ENCODE data around the gene FGF22. TPM values are rescaled to one million over a fixed set of nuclear protein-coding genes. Genes with fewer than 3 reads are reported as not detected.
"Not testable (repeated sequence)": the region's sequence is repeated elsewhere in the genome, so short reads cannot be mapped to it uniquely, and the experiment has no call there.

FGF22 gene
- not detected in 2 replicates for total RNA-seq (2014; rRNA removed)
- polyA plus RNA-seq (2012) = 0.16 TPM

DNA sequence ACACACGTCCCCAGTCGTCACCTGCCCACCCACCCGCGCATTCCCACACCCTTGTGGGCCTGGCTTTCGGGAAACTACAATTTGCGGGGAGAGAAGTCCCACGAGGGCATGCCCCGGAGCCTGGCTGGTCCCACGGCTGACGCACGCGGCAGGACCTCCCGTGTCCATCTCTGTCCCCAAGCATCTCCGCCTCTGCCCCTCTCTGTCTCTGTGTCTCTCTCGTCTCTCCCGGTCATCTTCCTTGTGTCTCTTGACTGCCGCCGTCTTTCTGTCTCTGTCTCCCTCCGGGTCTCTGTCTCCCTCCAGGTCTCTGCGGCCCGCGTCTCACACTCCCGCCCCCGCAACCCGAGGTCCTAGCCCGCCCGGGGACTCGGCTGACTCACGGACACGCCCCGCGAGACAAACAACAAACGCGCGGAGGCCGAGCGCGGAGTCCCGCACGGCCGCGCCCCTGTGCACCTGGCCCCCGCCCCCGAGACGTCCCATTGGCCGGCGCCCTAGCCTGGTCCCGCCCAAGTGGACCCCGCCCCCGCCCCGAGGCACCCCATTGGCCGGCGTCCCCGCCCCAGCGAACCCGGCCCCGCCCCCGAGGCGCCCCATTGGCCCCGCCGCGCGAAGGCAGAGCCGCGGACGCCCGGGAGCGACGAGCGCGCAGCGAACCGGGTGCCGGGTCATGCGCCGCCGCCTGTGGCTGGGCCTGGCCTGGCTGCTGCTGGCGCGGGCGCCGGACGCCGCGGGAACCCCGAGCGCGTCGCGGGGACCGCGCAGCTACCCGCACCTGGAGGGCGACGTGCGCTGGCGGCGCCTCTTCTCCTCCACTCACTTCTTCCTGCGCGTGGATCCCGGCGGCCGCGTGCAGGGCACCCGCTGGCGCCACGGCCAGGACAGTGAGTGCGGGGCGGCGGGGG lies at the start of gene FGF22:
Gene FGF22 (plus strand): TSS at position 627 of the 908 bp plus-strand sequence. CDS start 47 bp downstream, at position 674.
- peak; percentile 71 for DNase-seq (ENCODE audit: low read depth)

DNA sequence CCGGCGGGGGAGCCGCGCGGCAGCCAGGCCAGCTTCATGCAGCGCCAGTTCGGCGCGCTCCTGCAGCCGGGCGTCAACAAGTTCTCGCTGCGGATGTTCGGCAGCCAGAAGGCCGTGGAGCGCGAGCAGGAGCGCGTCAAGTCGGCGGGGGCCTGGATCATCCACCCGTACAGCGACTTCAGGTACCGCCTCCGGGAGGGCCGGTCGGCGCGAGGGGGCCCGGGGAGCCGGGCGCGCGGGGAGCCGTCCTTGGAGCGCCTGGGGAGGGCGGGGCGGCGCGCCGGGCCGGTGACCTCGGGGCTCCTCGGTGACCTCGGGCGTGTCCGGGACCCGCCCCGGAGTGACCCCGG lies 49.3 kb upstream of the FGF22 start:
- peak; percentile 18 for DNase-seq (ENCODE audit: low read depth)

DNA sequence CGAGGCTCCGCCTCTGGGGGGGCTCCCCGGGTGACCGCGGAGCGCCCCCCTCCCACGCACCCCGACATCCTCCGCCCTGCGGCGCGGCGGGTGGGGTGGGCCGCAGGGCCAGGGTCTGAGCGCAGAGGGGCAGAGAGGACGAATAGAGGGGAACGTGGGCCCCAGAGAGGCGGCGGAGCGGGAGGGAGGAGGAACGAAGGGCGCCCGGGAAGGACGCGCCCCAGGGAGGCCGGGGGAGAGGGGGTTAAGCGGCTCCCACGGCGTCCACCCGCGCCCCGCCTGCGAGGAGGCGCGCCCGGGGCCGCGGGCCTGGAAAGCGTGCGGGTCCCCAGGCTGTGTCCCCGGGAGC lies 49.0 kb upstream of the FGF22 start:
- DNase-seq (ENCODE audit: low read depth) = no peak

DNA sequence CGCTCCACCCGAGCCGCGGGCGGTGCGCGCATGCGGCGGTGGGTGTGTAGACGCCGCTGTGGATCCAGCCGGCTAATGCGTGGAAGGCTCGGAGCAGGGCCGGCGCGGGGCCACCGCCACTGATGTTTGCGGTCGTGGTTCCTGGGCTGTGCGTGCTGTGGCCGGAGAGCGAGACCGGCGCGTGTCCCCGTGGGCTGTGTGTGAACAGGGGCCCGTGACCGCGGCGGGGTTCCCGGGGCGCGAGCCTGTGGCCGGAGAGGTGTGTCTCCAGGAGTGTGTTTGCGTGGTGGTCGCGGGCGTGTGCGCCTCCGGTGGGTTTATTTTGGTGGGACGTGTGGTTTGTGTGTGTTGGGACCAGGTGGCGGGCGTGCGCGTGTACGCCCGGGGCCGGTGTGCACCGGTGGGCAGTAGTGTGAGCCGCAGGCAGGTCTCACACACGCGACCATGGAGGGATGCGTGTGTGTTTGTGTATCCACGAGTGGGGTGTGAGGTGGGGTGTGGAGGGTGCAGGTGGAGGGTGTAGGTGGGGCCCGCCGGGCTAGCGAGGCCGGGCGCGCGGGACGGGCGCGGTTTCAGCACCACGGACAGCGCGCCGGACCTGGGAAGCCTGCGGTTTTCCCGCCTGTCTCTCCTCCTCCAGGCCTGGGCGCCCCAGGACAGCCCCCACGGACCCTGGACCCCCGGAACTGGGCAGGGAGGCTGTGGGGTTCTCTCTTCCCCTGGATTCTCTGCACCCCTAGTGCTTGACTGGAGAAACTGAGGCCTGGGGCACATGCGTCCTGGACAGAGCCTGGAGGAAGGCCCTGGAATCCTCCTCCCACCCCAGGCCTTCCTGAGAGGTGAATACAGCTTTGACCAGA lies 48.4 kb upstream of the FGF22 start:
- no peak for DNase-seq (ENCODE audit: low read depth)

DNA sequence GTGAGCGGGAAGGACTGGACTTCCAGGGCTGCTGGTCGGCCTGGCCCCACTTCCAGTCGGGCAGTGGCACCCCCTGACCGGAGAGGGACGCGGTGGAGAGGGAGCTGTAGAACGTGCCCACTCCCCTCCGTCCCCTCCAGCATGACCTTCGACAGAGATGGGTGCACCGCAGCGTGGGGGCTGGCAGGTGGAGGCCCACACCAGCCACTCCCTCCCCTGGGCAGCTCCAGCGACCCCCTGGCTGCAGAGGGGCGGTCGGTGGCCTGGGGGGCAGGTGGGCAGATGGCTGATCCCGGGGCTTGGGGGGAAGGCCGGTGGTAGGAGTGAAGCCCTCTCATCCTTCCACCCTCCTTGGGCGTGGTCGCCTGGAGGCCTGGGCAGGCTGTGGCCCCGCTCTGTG lies 47.6 kb upstream of the FGF22 start:
- no peak for DNase-seq (ENCODE audit: low read depth)

DNA sequence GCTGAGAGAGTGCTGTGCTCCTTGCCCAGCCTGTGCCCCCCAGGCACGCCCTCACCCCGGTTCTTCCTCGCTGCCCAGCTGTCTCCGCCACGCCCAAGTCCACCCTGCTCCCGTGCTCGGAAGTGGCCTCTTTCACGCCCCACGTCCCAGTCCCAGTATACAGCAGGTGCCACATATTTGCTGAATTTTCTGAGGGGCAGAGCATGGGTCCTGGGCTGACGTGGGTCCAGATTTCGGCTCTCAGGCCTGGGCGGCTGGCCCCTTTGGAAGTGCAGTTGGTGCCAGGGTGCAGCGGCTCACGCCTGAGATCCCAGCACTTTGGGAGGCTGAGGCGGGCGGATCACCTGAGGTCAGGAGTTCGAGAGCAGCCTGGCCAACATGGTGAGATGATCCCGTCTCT lies 46.6 kb upstream of the FGF22 start:
- DNase-seq (ENCODE audit: low read depth) = no peak

DNA sequence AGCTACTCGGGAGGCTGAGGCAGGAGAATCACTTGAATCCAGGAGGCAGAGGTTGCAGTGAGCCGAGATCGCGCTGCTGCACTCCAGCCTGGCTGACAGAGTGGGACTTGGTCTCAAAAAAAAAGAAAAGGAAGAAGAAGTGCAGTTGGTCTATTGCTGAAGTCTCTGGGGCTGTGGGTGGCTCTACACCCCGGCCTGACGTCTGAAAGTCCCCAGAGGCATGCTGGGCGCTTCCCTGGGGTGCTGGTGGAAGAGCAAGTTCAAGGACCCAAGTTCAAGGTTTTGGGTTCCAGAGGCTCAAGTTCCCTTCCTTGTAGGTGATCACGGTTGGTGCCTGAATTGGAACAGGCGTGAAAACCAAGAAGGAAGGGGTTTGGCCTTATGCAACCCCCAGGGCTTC lies 46.2 kb upstream of the FGF22 start:
- DNase-seq (ENCODE audit: low read depth) = no peak

DNA sequence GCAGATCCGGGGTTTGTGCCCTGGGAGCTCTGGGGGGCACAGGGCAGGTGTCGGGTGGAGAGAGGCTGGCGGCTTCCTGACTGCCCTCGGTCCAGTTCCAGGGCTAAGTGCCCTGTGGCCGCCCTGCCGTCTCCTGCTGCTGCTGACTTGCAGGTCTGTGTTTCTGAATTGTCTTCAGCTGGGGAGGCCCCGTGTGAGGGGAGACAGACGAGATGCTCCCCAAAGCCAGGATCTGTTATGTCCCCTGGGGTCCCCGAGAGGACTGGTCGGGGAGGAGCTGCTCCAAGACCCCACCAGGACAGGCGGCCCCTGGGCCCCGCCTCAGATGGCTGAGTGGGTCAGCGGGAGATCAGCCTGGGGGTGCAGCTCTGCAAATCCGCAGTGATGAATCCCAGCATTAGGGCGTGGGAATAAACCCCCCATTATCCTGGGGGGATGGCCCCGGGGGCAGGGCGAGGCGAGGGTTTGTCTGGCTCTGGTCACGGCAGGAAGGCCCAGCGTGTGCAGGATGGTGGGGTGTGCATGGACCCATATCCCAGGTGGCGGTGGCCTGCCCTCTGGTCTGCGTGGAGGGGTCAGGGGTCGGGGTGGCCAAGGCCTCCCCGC lies 45.3 kb upstream of the FGF22 start:
- DNase-seq (ENCODE audit: low read depth) = no peak

DNA sequence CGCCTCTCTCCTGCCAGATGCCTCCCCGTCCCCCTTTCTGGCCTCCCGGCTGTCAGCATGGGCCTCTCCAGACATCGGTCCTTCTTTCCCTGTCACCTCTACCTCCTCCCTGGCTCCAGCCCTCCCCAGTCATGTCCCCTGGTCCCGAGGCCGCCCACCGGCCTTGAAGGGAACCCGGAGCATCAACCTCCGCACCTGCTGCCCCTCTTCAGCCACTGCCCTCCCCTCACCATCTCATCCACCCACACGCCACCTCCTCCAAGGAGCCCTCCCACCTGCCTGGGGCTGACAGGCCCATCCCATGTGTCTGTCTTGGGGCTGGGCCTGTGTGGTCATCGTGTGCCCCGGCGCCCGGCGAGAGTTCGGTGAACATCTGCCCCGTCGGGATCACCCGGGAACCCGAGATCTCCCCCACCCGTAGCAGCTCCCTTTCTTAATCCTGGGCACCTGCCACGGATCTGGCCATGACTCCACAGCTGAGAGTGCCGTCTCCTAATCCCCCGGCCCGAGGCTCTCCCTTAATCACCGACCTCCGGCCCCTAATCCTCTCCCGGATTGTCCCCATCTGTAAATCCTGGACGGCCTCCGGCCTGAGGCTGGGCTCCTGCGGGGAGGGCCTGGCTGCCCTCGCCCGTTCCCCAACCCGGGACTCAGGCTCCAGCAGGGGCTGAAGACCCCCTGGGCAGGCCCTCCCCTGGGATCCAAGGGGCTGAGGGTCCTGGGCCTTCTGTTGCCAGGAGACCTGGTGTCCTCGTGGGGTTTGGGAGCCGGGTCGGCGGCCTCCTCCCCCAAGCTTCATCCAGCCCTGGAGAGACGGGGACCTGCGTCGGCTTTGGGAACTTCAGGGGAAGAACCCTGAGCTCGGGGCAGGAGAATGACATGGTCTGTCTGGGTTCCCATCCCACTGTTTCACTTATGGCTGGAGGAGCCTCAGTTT lies 44.1 kb upstream of the FGF22 start:
- no peak for DNase-seq (ENCODE audit: low read depth)

DNA sequence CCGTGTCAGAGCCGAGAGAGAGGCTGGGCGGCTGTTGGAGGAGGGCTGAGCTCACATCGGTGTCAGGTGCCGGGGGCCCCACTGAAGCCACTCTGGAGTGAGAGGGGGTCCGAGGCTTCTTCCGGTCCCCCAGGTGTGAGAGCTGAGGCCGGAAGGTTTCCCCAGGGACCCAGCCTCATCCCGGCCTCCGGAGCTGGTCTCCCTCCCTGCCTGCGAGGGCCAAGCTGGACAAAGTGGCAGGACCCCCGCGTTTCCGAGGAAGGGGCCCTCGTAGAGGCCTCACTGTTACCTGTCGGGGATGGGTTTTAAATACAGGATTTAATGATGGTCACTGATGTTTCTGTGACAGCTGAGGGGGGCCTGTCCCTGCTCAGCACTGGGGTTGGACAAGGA lies 43.4 kb upstream of the FGF22 start:
- no peak for DNase-seq (ENCODE audit: low read depth)

DNA sequence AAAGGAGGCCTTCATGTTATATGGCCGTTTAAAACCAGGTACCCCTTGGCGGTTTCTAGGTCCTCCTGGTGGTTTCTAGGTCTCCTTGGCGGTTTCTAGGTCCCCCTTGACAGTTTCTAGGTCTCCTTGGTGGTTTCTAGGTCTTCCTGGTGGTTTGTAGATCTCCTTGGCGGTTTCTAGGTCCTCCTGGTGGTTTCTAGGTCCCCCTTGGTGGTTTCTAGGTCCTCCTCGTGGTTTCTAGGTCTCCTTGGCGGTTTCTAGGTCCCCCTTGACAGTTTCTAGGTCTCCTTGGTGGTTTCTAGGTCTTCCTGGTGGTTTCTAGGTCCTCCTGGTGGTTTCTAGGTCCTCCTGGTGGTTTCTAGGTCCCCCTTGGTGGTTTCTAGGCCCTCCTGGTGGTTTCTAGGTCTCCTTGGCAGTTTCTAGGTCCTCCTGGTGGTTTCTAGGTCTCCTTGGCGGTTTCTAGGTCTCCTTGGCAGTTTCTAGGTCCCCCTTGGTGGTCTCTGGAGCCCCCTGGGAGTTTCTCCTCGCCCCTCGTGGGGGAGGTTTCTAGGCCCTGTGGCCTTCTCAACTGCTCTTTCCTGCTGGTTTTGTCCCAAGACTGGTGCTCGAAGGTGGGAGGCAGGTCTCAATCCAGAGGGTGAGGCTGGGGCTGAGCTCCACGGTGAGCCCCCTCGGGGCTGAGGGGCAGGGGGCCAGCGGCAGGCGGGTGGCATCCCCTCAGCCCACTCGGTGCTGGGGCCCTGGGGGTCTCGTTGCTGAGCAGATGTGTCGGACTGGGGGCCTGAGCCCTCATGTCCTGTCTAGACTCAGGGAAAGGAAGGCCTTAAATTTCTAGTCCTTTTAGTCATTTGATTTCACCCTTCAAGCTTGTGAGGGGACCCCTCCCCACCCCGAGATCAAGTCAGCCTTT lies 42.0 kb upstream of the FGF22 start:
- DNase-seq (ENCODE audit: low read depth) = no peak

DNA sequence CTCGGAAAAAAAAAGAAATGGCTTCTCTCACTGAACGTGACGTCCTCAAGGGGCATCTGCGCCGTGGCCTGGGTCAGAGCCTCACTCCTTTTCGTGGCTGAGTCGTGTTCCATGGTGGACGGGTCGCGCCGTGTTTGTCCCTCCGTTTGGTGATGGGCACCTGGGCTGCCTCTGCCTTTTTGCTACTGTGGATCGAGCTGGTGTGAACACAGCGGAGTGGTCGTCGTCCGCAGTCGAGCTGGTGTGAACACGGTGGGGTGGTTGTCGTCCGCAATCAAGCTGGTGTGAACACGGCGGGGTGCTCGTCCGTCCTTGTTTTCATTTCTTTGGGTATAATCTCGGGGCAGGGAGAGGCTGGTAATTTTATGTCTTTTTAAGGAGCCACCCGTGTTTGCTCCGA lies 38.4 kb upstream of the FGF22 start:
- DNase-seq (ENCODE audit: low read depth) = no peak

DNA sequence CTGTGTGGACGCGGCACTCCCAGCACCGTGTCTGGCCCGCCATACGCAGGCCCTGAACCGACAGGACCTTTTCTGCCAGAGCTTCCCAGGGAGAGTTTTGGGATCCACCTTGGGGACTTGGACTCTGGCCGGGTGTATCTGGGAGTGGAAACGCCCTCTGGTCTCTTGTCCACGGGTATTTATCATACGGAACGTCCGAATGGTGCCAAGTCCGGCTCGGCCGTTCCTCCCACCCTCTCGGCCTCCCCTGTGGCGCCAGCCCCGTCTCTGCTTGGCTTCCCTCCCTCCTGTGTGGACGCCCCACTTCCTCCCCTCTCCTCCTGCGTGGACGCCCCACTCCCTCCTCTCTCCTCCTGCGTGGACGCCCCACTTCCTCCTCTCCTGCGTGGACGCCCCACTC lies 37.9 kb upstream of the FGF22 start:
- DNase-seq (ENCODE audit: low read depth) = no peak

DNA sequence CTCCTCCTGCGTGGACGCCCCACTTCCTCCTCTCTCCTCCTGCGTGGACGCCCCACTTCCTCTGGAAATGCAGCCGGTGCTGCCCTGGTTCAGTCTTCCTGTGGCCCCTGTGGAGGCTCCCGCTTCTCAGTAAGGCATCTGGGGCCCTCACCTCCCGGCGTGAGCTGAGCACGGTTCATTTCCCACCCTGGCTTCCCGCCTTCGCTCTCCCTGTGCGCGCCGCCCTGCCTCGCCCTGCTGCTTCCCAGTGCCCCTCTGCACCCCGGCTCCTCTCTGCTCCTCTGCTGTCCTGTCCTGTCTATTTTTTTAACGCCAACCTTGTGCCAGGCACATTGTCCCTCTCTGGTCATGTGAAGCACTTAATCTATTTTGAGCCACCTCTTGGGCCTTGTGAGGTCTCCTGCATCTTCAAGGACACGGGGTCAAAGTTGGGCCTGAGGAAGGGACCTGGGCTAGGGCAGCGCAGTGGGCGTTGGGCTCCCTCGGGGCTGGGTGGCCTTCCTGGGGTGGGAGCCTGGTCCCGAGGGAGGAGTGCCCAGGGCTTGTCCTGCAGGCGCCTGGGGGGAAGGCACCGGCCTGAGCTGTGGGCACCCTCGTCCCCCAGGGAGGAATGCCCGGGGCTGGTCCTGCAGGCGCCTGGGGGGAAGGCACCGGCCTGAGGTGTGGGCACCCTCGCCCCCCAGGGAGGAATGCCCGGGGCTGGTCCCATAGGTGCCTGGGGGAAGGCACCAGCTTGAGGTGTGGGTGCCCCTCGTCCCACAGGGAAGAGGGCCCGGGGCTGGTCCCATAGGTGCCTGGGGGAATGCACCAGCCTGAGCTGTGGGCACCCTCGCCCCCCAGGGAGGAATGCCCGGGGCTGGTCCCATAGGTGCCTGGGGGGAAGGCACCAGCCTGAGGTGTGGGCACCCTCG lies 37.0 kb upstream of the FGF22 start:
- no peak for DNase-seq (ENCODE audit: low read depth)

DNA sequence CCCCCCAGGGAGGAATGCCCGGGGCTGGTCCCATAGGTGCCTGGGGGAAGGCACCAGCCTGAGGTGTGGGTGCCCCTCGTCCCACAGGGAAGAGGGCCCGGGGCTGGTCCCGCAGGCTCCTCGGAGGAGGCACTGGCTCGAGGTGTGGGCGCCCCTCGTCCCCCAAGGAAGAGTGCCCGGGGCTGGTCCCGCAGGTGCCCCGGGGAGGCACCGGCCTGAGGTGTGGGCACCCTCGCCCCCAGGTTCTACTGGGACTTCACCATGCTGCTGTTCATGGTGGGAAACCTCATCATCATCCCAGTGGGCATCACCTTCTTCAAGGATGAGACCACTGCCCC lies 36.4 kb upstream of the FGF22 start:
- DNase-seq (ENCODE audit: low read depth) = not testable (repeated sequence)

DNA sequence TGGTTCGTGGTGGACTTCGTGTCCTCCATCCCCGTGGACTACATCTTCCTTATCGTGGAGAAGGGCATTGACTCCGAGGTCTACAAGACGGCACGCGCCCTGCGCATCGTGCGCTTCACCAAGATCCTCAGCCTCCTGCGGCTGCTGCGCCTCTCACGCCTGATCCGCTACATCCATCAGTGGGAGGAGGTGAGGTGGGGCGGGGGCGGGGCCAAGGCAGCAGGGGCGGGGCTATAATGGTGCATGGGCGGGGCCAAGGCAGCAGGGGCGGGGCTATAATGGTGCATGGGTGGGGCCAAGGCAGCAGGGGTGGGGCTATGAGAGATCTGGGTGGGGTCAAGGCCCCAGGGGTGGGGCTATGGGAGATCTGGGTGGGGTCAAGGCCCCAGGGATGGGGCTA lies 35.9 kb upstream of the FGF22 start:
- not testable (repeated sequence) for DNase-seq (ENCODE audit: low read depth)

DNA sequence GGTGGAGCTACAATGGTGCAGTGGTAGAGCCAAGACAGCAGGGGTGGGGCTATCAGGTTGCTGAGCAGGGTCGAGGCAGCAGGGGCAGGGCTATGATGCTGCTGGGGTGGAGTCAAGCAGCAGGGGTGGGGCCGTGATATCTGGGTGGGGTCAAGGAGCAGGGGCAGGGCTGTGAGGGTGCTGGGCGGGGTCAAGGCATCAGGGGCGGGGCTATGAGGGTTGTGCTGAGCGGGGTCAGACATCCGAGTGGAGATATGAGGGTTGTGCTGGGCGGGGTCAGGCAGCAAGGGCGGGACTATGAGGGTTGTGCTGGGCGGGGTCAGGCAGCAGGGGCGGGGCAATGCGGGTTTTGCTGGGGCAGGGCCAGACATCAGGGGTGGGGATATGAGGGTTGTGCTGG lies 35.3 kb upstream of the FGF22 start:
- DNase-seq (ENCODE audit: low read depth) = no peak

DNA sequence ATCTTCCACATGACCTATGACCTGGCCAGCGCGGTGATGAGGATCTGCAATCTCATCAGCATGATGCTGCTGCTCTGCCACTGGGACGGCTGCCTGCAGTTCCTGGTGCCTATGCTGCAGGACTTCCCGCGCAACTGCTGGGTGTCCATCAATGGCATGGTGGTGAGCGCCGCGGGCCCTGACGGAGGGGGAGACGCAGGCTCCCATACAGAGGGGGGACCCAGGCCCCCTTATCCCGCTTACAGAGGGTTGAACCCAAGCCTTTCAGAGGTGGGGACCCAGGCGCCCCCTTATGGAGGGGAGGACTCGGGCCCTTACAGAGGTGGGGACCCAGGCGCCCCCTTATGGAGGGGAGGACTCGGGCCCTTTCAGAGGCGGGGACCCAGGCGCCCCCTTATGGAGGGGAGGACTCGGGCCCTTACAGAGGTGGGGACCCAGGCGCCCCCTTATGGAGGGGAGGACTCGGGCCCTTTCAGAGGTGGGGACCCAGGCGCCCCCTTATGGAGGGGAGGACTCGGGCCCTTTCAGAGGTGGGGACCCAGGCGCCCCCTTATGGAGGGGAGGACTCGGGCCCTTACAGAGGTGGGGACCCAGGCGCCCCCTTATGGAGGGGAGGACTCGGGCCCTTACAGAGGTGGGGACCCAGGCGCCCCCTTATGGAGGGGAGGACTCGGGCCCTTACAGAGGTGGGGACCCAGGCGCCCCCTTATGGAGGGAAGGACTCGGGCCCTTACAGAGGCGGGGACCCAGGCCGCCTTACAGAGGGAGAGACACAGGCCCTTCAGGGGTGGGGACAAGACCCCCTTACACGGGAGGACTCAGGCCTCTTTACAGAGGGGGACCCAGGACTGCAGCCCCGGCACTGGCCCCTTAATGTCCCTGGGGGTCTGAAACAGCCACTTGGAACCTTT lies 34.4 kb upstream of the FGF22 start:
- DNase-seq (ENCODE audit: low read depth) = not testable (repeated sequence)

Measured in LHCN-M2 (cell line).